Skin of body (tissue), 2 donors: Measurements from ENCODE around the gene IFI44L. TPM values are rescaled to one million over a fixed set of nuclear protein-coding genes. Genes with fewer than 3 reads are reported as not detected.

Source experiments
- DNase-seq: peaks from one replicate; lab custom pipeline; 2025; lab: John Stamatoyannopoulos, UW
- total RNA-seq: library from RNA; depleted of rRNA; stranded (reverse); fragments of >200 nt; gene quantifications from one replicate; pipeline ENCODE4 v1.2.3, GENCODE V29; 2014

Gene IFI44L
- total RNA-seq, 1 donor from 2014 or later = 3.0 TPM

DNA sequence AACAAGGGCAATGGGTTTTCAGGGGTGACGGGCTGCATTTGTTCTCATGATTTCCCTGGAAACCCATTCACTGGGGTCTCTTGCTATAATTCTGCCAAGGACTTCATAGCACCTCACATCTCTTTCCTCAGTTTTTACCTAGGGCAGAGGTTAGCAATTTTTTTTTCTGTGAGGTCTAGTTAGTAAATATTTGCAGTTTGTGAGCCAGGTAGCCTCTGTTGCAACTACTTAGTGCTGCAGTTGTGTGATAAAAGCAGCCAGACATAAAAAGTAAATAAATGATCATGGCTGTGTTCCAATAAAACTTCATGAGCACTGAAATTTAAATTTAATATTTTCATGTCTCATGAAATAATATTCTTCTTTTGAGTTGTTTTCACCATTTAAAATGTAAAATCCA is 67.1 kb downstream of the IFI44L start:
- no peak for DNase-seq

DNA sequence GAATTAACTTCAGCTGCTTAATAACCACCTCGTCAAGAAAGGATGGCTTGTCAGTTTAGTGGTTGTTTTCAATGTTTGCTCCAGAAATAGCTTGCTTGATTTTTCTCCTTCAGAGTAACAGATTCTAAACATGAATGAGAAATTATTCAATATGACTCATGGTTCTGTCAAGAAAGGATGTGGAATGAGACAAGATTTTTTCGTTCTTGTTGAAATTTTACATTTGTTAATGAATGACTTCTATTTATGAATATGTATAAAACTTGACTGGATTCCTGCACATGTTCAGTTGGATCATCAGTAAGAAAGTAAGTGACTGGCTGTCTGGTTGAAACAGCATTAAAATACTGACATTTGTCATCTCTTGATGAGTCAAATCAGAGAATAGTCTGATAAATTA is 67.7 kb downstream of the IFI44L start:
- no peak for DNase-seq

GRCh38 chr1:78688697-78689096 is 68.4 kb downstream of the IFI44L start:
- DNase-seq = peak; percentile 18

- no peak for DNase-seq
These were observed 70.3 kb downstream of the IFI44L start for GRCh38 chr1:78690516-78690915.

DNA sequence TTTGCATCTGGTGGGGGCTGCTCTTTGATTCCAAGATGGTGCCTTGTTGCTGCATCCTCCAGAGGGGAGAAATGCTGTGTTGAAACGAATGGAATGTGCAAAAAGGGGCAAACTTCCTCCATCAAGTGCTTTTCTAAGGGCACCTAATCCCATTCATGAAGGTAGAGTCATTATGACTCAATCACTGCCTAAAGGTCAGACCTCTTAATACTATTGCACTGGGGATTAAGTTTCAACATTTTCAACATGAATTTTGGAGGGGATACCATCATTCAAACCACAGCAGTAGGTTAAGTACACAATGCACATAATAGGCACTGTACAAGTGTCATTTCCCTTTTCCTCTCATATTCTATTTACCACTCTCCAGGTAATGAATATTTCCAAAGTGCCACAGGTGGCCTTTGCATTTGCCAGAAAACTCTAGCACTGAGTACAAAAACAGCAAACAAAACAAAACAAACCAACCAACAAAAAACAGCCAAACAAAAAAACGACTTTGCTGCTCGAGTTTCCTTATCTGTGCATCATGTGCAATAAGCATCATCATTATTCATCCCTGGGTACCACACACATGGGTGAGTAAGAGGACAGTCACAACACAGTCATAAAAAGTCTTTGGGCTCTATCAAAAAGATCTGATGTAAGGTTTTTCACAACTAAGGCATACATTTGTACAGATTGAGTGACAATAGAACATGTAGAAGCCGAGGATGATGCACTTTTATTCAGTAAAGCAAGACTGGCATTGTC is 71.9 kb downstream of the IFI44L start:
- no peak for DNase-seq

Other genes starting within 250 kb of the IFI44L start
- 28.6 TPM for gene PTGFR, start 129.5 kb upstream of the IFI44L start, total RNA-seq
- 14.5 TPM for gene IFI44, start 29.4 kb downstream of the IFI44L start, total RNA-seq